Fibroblast of villous mesenchyme (primary cell): Measurements from ENCODE around the gene YBEY. TPM values are rescaled to one million over a fixed set of nuclear protein-coding genes. Genes with fewer than 3 reads are reported as not detected.
A peak's percentile ranks its signal among the peaks of the same experiment; 100 is the strongest.

Experiments
- DNase-seq: peaks from one replicate; pipeline ENCODE4 v3.0.0-alpha.2; 2010; ENCODE audit warnings: low read depth
- H3K4me3 ChIP-seq: 2 replicates; pipeline ENCODE4 v1.5.1; 2011; ENCODE audit warnings: low read depth, mild to moderate bottlenecking, low read length
- total RNA-seq: library from RNA; depleted of rRNA; stranded (reverse); fragments of >200 nt; gene quantifications from 2 replicates; pipeline ENCODE4 v1.2.3, GENCODE V29; 2012
- TF ChIP-seq, protein P1 (sequence below): IDR thresholded peaks from 2 replicates; pipeline ENCODE4 v1.5.1; 2012; ENCODE audit warnings: low read depth, mild to moderate bottlenecking, low read length; ENCODE audit not compliant: insufficient read depth

The YBEY gene
- total RNA-seq, 1 donor: 10.4 TPM

DNA sequence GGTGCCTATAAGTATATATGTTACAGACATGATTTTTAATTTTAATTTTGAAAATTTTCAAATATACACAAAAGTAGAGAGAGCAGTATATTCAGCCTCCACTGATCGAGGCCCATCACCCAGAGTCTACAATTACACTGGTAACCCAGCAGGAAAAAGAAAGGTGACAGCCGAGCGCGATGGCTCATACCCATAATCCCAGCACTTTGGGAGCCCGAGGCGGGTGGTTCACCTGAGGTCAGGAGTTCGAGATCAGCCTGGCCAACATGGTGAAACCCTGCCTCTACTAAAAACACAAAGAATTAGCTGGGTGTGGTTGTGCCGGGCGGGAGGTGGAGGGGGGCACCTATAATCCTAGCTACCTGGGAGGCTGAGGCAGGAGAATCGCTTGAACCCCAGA lies 1.4 kb downstream of the YBEY start:
- no peak for DNase-seq
- H3K4me3 ChIP-seq: peak overlapping the region; percentile 79
- TF ChIP-seq, protein P1, sequence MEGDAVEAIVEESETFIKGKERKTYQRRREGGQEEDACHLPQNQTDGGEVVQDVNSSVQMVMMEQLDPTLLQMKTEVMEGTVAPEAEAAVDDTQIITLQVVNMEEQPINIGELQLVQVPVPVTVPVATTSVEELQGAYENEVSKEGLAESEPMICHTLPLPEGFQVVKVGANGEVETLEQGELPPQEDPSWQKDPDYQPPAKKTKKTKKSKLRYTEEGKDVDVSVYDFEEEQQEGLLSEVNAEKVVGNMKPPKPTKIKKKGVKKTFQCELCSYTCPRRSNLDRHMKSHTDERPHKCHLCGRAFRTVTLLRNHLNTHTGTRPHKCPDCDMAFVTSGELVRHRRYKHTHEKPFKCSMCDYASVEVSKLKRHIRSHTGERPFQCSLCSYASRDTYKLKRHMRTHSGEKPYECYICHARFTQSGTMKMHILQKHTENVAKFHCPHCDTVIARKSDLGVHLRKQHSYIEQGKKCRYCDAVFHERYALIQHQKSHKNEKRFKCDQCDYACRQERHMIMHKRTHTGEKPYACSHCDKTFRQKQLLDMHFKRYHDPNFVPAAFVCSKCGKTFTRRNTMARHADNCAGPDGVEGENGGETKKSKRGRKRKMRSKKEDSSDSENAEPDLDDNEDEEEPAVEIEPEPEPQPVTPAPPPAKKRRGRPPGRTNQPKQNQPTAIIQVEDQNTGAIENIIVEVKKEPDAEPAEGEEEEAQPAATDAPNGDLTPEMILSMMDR: no peak

DNA sequence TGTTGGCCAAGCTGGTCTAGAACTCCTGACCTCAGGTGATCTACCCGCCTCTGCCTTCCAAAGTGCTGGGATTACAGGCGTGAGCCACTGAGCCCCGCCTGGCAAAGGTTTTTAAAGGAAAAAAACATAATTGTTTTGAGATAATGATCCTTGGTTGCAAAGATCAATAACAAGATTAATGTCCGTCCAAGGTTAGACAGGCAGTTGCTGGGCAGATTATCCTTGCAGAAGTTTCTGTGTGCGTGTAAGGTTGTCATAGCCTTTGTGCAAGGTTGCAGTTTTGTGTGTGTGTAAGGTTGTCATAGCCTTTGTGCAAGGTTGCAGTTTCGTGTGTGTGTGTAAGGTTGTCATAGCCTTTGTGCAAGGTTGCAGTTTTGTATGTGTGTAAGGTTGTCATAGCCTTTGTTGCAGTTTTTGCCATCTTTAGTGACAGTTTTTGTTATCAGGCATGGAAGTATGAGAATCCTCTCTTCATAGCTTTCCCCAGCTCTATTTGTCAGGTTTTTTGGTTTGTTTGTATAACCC lies 3.6 kb downstream of the YBEY start:
- DNase-seq: no peak
- TF ChIP-seq, protein P1: no peak

DNA sequence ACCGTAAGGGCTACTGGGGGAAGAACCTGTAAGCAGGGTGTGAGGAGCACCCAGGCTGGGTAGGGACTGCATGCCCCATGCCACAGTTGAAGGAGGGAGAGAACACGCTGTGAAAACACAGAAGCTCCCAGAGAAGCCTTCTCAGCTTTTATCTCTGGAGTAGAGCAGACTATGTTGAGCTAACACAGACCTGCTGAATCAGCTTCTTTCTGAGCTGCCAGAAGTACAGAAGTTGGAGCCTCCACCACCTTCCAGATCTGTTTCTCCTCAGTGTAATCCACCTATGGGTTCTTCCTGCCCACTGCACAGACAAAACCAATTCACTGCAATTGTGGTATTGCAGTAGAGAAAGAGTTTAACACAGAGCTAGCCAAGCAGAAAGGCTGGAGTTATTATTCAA lies 5.4 kb downstream of the YBEY start:
- no peak for DNase-seq
- TF ChIP-seq, protein P1: no peak

More for the DNA sequence above, 3.6 kb downstream of the YBEY start:
- no peak overlapping the region for H3K4me3 ChIP-seq

DNA sequence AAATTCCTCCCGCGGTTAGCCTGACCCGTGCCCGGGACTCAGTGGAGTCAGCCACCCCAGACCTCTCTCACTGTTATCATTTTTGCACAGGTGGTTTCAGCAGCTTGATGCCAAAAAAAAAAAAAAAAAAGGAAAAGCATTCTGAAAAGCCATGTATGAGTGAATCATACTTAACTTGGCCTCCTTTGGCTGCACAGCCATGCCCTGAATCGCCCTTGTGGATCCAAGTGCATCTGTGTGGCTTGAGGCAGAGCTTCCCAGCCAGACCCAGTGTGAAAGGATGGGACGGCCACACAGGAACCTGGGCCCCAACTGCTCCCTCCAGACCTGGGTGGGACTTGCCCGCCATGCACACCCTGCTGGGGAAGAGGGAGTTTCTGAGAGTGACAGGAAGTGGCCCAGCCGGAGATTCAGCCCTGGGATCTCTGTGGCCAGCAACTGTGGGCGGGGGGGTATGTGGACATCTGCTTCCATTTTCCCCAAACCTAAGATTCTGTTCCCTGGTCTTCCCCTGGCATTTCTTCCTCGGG lies 8.6 kb downstream of the YBEY start:
- H3K4me3 ChIP-seq: no peak overlapping the region
- peak; percentile 53 for DNase-seq
- TF ChIP-seq, protein P1: no peak

More for the DNA sequence above, 5.4 kb downstream of the YBEY start:
- no peak overlapping the region for H3K4me3 ChIP-seq

DNA sequence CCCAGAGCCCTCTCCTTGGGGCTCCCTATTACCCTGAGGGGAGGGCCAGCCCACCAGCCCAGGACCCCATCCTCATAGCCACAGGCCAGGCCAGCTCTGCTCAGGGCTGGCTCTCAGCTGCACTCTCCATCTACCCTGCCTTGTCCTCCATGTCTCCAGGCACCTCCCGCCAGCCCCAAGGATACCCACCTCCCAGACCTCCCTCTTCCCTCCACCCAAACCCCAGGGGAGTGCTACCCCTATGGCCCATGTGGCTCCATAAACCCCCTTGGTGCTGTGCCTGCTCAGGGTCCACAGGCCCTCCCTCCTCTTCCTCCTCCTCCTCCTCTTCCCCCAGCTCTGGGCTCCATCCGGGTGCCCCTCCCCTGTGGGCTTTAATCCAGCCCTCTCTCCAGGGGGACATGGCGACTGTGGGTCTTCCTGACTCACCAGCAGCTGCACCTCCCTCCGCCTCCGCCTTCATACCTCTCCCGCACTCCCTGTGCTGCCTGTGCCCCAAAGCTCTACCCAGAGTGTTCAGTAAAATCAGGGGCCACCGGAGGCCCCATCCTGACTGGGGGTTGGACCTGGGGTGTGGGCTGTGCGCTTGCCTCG lies 9.1 kb downstream of the YBEY start:
- DNase-seq: peak; percentile 27
- no peak overlapping the region for H3K4me3 ChIP-seq
- TF ChIP-seq, protein P1: no peak

DNA sequence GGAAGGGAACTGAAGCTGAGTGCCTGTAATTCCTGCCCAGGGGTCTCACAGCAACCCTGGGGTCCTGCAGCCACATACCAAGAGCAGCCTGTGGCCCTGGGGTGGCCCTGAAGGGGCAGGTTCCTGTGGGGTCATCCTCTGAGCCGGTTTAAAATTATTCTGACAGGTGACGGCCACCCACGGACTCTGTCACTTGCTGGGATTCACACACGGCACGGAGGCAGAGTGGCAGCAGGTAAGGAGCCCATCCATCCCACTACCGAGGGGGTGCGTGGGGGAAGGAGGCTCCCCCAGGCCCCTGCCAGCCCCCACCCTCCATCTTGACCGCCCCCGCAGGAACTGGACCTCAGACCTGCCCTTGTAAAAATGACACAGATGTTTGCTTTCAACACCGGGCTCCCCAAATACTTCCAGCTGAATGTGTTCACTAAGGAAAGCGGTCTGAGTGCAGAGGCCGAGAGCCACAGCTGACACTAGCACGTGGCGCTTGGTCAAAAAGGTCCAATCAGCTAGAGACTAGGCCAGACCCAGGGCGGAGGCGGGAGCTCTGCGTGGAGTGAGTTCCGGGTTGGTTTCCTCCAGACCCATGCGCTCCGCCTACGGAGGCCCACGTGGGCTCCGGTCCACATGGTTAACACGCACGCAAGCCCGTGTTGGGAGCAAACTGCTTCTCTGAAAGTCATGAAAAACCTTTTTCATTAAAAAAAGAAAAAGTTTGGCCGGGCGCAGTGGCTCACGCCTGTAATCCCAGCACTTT lies 10.0 kb downstream of the YBEY start:
- DNase-seq: peak; percentile 90
- H3K4me3 ChIP-seq: no peak overlapping the region
- TF ChIP-seq, protein P1: no peak
